Stimulated activated CD4-positive, alpha-beta T cell treated with anti-CD3 and anti-CD28 coated beads, Interleukin-12 subunit alpha, Interleukin-12 subunit beta, amount 100 ng/mL, for 48 hours (primary cell): ENCODE data around the gene CCDC24.

ENCODE experiments used
- DNase-seq, 3 donors: peaks; one replicate each; pipeline ENCODE4 v3.0.0-alpha.2; 2020; ENCODE audit warnings: low read depth in 2 of 3, low spot score in 1 of 3

CCDC24 gene

GRCh38 chr1:43997295-43997999 lies 6.0 kb downstream of the CCDC24 start:
- DNase-seq = no peak

- DNase-seq = no peak
These were observed 6.6 kb downstream of the CCDC24 start for GRCh38 chr1:43998000-43998378.

- no peak for DNase-seq
These were observed 8.1 kb downstream of the CCDC24 start for GRCh38 chr1:43999455-43999854.

- no peak for DNase-seq
These were observed 8.8 kb downstream of the CCDC24 start for GRCh38 chr1:44000122-44000665.

- no peak for DNase-seq
These were observed 10.8 kb downstream of the CCDC24 start for GRCh38 chr1:44002165-44002564.

- no peak for DNase-seq
These were observed 11.3 kb downstream of the CCDC24 start for GRCh38 chr1:44002606-44003157.

GRCh38 chr1:44008259-44008658 lies 16.9 kb downstream of the CCDC24 start:
- no peak for DNase-seq

GRCh38 chr1:44010935-44011471 lies 19.6 kb downstream of the CCDC24 start:
- DNase-seq = no peak

- no peak for DNase-seq
These were observed 21.0 kb downstream of the CCDC24 start for GRCh38 chr1:44012404-44012803.

GRCh38 chr1:44012941-44013609 lies 21.7 kb downstream of the CCDC24 start:
- DNase-seq = no peak

- no peak for DNase-seq
These were observed 22.6 kb downstream of the CCDC24 start for GRCh38 chr1:44013949-44014348.

GRCh38 chr1:44014365-44015104 lies 23.1 kb downstream of the CCDC24 start:
- no peak for DNase-seq

- DNase-seq = no peak
These were observed 23.8 kb downstream of the CCDC24 start for GRCh38 chr1:44015206-44015605.

GRCh38 chr1:44016041-44016889 lies 24.9 kb downstream of the CCDC24 start:
- DNase-seq = no peak

- no peak for DNase-seq
These were observed 25.5 kb downstream of the CCDC24 start for GRCh38 chr1:44016890-44017400.

GRCh38 chr1:44019466-44019948 lies 28.1 kb downstream of the CCDC24 start:
- no peak for DNase-seq

GRCh38 chr1:44020464-44020863 lies 29.1 kb downstream of the CCDC24 start:
- DNase-seq = no peak

GRCh38 chr1:44021156-44021555 lies 29.8 kb downstream of the CCDC24 start:
- no peak for DNase-seq

GRCh38 chr1:44021581-44022321 lies 30.4 kb downstream of the CCDC24 start:
- no peak for DNase-seq
